ENCODE measurements around the gene LZTR1. TPM values are rescaled to one million over a fixed set of nuclear protein-coding genes. Genes with fewer than 3 reads are reported as not detected.
A peak's percentile ranks its signal among the peaks of the same experiment; 100 is the strongest.

The LZTR1 gene
- total RNA-seq, 1 donor from 2014 or later, result 56.7 TPM

DNA sequence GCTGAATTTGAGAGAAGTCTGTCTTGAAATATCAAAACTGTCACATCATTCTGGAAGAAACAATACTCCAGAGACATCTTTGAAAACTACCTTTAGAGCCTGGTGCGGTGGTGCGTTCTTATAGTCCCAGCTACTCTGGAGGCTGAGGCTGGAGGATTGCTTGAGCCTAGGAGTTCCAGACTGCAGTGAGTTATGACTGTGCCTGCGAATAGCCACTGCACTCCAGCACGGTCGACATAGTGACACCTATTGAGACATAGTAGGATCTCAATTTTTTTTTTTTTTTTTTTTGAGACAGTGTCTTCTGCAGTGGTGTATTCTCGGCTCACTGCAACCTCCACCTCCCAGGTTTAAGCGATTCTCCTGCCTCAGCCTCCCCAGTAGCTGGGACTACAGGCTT, 26.5 kb upstream of the LZTR1 start:
- ATAC-seq, result no peak

DNA sequence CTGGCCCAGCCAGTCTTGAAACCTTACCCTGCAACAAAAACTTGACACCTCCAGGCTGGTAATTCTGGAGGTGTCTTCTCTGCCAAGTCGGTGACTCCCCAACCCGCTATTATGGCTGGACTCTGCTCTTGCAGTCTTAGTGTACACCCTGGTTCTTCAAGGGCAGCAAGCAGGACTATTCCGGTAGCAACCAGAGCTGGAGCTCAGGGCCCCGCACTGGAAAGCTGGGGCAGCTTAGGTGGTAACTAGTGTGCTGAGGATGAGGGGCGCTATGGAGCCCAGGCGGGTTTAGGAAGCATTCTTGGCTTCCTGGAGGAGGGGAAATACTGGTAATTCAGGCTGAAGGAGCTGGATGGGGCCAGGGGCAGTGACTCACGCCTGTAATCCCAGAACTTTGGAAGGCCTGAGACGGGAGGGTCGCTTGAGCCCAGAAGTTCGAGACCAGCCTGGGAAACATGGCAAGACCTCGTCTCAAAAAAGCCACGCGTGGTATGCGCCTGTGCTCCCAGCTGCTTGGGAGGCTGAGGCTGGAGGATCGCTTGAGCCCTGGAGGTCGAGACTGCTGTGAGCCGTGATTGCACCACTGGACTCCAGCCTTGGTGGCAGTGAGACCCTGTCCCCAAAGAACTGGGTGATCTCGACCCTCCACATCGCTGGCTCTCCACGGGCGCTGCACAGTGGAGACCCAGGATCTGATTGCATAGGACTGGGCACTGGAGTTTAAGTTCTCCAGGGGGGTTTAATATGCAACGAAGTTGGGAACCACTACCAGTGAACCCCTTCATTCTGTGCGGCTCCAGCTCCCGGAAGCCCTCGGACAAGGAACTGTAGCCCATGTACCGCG, 25.6 kb upstream of the LZTR1 start:
- Histone ChIP-seq H3K9me3 (no peaks in the 10 kb centered on the region), H3K4me3 (peak overlapping the region; percentile 70), H3K36me3 (peaks cover 16% of the 10 kb centered on the region), H3K27ac (peak overlapping the region; percentile 58), H3K27me3 (no peaks in the 10 kb centered on the region), H3K4me1 (peaks cover 14% of the 10 kb centered on the region)
- peak; percentile 67 for DNase-seq
- intact Hi-C loops (cut with DNase I), result no loop called here
- ATAC-seq, result peak; percentile 34
- TF ChIP-seq CTCF (IDR thresholded peaks at IDR 0.05), result no peak

More for the DNA sequence above, 26.5 kb upstream of the LZTR1 start:
- DNase-seq, result no peak
- Histone ChIP-seq H3K4me1 (peaks cover 14% of the 10 kb centered on the region), H3K36me3 (peaks cover 25% of the 10 kb centered on the region), H3K27me3 (no peaks in the 10 kb centered on the region), H3K27ac (no peak overlapping the region), H3K9me3 (no peaks in the 10 kb centered on the region), H3K4me3 (no peak overlapping the region)
- no peak for TF ChIP-seq CTCF (IDR thresholded peaks at IDR 0.05)
- intact Hi-C loops (cut with DNase I), result no loop called here

GRCh38 chr22:20957102-20957682, 24.9 kb upstream of the LZTR1 start:
- Histone ChIP-seq H3K36me3 (peaks cover 10% of the 10 kb centered on the region), H3K9me3 (no peaks in the 10 kb centered on the region), H3K27me3 (no peaks in the 10 kb centered on the region), H3K4me3 (peak overlapping the region; percentile 70), H3K27ac (peak overlapping the region; percentile 58), H3K4me1 (peaks cover 14% of the 10 kb centered on the region)
- ATAC-seq, result peak; percentile 67
- intact Hi-C loops (cut with DNase I), result no loop called here
- no peak for TF ChIP-seq CTCF (IDR thresholded peaks at IDR 0.05)
- peak; percentile 76 for DNase-seq

- Histone ChIP-seq H3K36me3 (peaks cover 3% of the 10 kb centered on the region), H3K4me3 (peak overlapping the region; percentile 70), H3K27me3 (no peaks in the 10 kb centered on the region), H3K4me1 (peaks cover 14% of the 10 kb centered on the region), H3K9me3 (no peaks in the 10 kb centered on the region), H3K27ac (peak overlapping the region; percentile 58)
- peak; percentile 81 for ATAC-seq
- no peak for TF ChIP-seq CTCF (IDR thresholded peaks at IDR 0.05)
- intact Hi-C loops (cut with DNase I), result no loop called here
- peak; percentile 81 for DNase-seq
Observed at GRCh38 chr22:20957683-20958431, 24.2 kb upstream of the LZTR1 start.

GRCh38 chr22:20959578-20960461, 22.3 kb upstream of the LZTR1 start:
- H3K27me3 ChIP-seq, result peaks cover 14% of the 10 kb centered on the region
- no peaks in the 10 kb centered on the region for H3K36me3 ChIP-seq
- DNase-seq, result no peak
- H3K27ac ChIP-seq, result no peak overlapping the region
- no peak for TF ChIP-seq CTCF (IDR thresholded peaks at IDR 0.05)
- H3K4me1 ChIP-seq, result peaks cover 14% of the 10 kb centered on the region
- no peak overlapping the region for H3K4me3 ChIP-seq
- no peak for ATAC-seq
- intact Hi-C loops (cut with DNase I), result no loop called here
- H3K9me3 ChIP-seq, result no peaks in the 10 kb centered on the region
